HepG2 (cell line): ENCODE results near the gene PPM1G. TPM values are rescaled to one million over a fixed set of nuclear protein-coding genes. Genes with fewer than 3 reads are reported as not detected.

Experiments
- HOXA7 ChIP-seq: sonication (generic); formaldehyde crosslinking; IDR thresholded peaks from 2 replicates; pipeline ENCODE4 v1.8.1; 2022; ENCODE audit warnings: mild to moderate bottlenecking, missing genetic modification reagents, moderate library complexity
- REXO4 ChIP-seq: sonication (generic); formaldehyde crosslinking; IDR thresholded peaks from 2 replicates; pipeline ENCODE4 v1.8.0; 2022; ENCODE audit warnings: missing genetic modification reagents, mild to moderate bottlenecking, borderline replicate concordance
- SATB2 ChIP-seq: sonication (generic); formaldehyde crosslinking; IDR thresholded peaks from 2 replicates; pipeline ENCODE4 v1.5.0; 2020; ENCODE audit warnings: missing genetic modification reagents
- TAF15 ChIP-seq: fragments of 200-400 bp; formaldehyde crosslinking; IDR thresholded peaks from one replicate; pipeline ENCODE4 v1.6.1; 2018; ENCODE audit warnings: mild to moderate bottlenecking, low read depth, low read length; ENCODE audit not compliant: poor library complexity, severe bottlenecking
- WIZ ChIP-seq: sonication (generic); formaldehyde crosslinking; IDR thresholded peaks from 2 replicates; pipeline ENCODE4 v1.5.1; 2020; ENCODE audit warnings: mild to moderate bottlenecking, missing genetic modification reagents
- XRCC5 ChIP-seq: fragments of 200-400 bp; formaldehyde crosslinking; optimal IDR thresholded peaks from 2 replicates; pipeline ENCODE3; 2017; ENCODE audit warnings: mild to moderate bottlenecking, low read length
- ZFP1 ChIP-seq: IDR thresholded peaks from 2 replicates; pipeline ENCODE4 v1.6.1; 2016
- ZFY ChIP-seq: sonication (generic); formaldehyde crosslinking; IDR thresholded peaks from 2 replicates; pipeline ENCODE4 v1.4.0; 2020; ENCODE audit warnings: missing genetic modification reagents
- ZKSCAN1 ChIP-seq: fragments of 150-350 bp; IDR thresholded peaks from 2 replicates; pipeline ENCODE4 v1.6.1; 2014; ENCODE audit warnings: low read length
- ZNF510 ChIP-seq: sonication (generic); formaldehyde crosslinking; IDR thresholded peaks from 2 replicates; pipeline ENCODE4 v1.4.0; 2020; ENCODE audit warnings: low read depth, mild to moderate bottlenecking, missing genetic modification reagents
- ZNF543 ChIP-seq: sonication (generic); formaldehyde crosslinking; IDR thresholded peaks from 2 replicates; pipeline ENCODE4 v1.4.0; 2020; ENCODE audit warnings: mild to moderate bottlenecking, missing genetic modification reagents
- ZNF619 ChIP-seq: sonication (generic); formaldehyde crosslinking; IDR thresholded peaks from 2 replicates; pipeline ENCODE4 v1.4.0; 2020; ENCODE audit warnings: mild to moderate bottlenecking, missing genetic modification reagents
- ZNF777 ChIP-seq: sonication (generic); formaldehyde crosslinking; IDR thresholded peaks from 2 replicates; pipeline ENCODE4 v1.4.0; 2020; ENCODE audit warnings: missing genetic modification reagents
- ZNF878 ChIP-seq: sonication (generic); formaldehyde crosslinking; IDR thresholded peaks from 2 replicates; pipeline ENCODE4 v1.8.1; 2023; ENCODE audit warnings: mild to moderate bottlenecking, missing genetic modification reagents, moderate library complexity
- polyA plus RNA-seq, 8 experiments: library from polyadenylated mRNA; depleted of rRNA in 3 of 8; stranded (reverse) in 7 of 8; unstranded in 1 of 8; fragments of >200 nt; fragmentation: Illumina TruSeq in 4 of 8; extraction: Trizol in 4 of 8; gene quantifications; 2 replicates each; pipeline versions ENCODE4 v1.2.1 to v1.2.3, GENCODE V29; 2011 to 2016; ENCODE audit warnings: low read depth in 4 of 8, missing spikeins in 1 of 8, mixed read lengths in 1 of 8; ENCODE audit not compliant: insufficient read depth in 1 of 8
- total RNA-seq, 5 experiments: library from RNA; depleted of rRNA; stranded (reverse); fragments of >200 nt; fragmentation: Illumina TruSeq; extraction: Trizol; gene quantifications; 2 replicates each; pipeline ENCODE4 v1.2.3, GENCODE V29; 2016; ENCODE audit warnings: low read depth in 1 of 5
- TF ChIP-seq, protein P1 (sequence below): IDR thresholded peaks from 2 replicates; pipeline ENCODE4 v1.6.1; 2016
- TF ChIP-seq, protein P2 (sequence below): sonication (generic); formaldehyde crosslinking; IDR thresholded peaks from 2 replicates; pipeline ENCODE4 v1.4.0; 2020; ENCODE audit warnings: missing genetic modification reagents
- TF ChIP-seq, protein P3 (sequence below), 2 experiments: fragments of 450-650 bp in 1 of 2; sonication (generic) in 1 of 2; formaldehyde crosslinking in 1 of 2; IDR thresholded peaks; 2 replicates each; pipeline versions ENCODE4 v1.6.1 to v1.8.0; 2016 to 2022; ENCODE audit warnings: antibody characterized with exemption in 1 of 2, mild to moderate bottlenecking in 1 of 2, missing genetic modification reagents in 1 of 2

Gene PPM1G
- total and polyA plus RNA-seq, 2 of the 13 experiments (the other 11 are each of a cell fraction or from before 2014, with no cell fraction given), result 58.2 to 213 TPM

DNA sequence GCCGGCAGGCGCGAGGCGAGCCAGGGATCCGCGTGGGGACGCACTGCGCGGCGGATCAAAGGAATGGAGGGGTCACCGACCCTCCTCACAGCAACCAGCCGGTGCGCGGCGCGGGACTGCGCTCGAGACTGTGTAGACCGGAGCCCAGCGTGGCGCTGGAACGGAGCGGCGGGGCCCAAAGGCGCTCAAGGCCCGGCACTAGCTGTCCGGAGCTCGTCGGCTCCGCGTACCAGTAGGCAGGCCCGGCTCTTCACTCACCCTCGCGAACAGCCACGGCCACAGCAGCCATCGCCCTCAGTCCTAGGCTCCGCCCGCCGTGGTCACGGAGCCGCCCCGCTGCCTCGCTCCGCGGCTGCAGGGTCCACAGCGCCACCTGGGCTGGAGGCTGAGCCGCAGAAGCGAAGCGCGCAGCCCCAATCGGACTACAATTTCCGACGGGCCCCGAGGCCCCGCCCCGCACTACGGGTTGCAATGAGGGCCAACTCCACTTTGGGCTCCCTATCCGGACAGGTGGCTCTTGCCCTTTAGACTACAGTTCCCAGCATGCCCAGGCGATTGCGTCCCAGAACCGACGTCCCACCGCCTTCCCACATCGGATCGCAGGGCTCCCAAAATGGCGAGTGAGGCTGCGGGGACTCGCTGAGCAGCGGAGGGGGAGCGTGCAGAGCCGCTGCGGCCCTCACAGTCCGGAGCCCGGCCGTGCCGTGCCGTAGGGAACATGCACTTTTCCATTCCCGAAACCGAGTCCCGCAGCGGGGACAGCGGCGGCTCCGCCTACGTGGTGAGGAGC is 39.2 kb downstream of the PPM1G start, which contains the start of the genes EIF2B4 and SNX17 (continued):
- TF ChIP-seq ZNF543 (CRISPR knock-in tag) (peak; percentile 48), ZFY (CRISPR knock-in tag) (peak; percentile 100), TAF15 (peak; percentile 59), HOXA7 (CRISPR knock-in tag) (no peak), REXO4 (CRISPR knock-in tag) (no peak; the same call in 1 of the 2 replicates), ZKSCAN1 (0 out of 2 replicates have a peak, but pooled peaks have one; percentile 10), WIZ (CRISPR knock-in tag) (no peak; the same call in 1 of the 2 replicates), ZNF878 (CRISPR knock-in tag) (peak; percentile 64; the same call in 1 of the 2 replicates), XRCC5 (peak; percentile 99), ZNF619 (peak; percentile 98; the same call in 1 of the 2 replicates), ZNF510 (peak; percentile 26; the same call in 1 of the 2 replicates), SATB2 (peak; percentile 23; the same call in 1 of the 2 replicates), ZNF777 (peak; percentile 88), ZFP1 (CRISPR knock-in tag) (peak; percentile 97)
- TF ChIP-seq, protein P1, sequence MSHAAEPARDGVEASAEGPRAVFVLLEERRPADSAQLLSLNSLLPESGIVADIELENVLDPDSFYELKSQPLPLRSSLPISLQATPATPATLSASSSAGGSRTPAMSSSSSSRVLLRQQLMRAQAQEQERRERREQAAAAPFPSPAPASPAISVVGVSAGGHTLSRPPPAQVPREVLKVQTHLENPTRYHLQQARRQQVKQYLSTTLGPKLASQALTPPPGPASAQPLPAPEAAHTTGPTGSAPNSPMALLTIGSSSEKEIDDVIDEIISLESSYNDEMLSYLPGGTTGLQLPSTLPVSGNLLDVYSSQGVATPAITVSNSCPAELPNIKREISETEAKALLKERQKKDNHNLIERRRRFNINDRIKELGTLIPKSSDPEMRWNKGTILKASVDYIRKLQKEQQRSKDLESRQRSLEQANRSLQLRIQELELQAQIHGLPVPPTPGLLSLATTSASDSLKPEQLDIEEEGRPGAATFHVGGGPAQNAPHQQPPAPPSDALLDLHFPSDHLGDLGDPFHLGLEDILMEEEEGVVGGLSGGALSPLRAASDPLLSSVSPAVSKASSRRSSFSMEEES (CRISPR knock-in tag), result no peak; the same call in 1 of the 2 replicates
- TF ChIP-seq, protein P2, sequence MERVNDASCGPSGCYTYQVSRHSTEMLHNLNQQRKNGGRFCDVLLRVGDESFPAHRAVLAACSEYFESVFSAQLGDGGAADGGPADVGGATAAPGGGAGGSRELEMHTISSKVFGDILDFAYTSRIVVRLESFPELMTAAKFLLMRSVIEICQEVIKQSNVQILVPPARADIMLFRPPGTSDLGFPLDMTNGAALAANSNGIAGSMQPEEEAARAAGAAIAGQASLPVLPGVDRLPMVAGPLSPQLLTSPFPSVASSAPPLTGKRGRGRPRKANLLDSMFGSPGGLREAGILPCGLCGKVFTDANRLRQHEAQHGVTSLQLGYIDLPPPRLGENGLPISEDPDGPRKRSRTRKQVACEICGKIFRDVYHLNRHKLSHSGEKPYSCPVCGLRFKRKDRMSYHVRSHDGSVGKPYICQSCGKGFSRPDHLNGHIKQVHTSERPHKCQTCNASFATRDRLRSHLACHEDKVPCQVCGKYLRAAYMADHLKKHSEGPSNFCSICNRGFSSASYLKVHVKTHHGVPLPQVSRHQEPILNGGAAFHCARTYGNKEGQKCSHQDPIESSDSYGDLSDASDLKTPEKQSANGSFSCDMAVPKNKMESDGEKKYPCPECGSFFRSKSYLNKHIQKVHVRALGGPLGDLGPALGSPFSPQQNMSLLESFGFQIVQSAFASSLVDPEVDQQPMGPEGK (CRISPR knock-in tag), result peak; percentile 73
- TF ChIP-seq, protein P3, sequence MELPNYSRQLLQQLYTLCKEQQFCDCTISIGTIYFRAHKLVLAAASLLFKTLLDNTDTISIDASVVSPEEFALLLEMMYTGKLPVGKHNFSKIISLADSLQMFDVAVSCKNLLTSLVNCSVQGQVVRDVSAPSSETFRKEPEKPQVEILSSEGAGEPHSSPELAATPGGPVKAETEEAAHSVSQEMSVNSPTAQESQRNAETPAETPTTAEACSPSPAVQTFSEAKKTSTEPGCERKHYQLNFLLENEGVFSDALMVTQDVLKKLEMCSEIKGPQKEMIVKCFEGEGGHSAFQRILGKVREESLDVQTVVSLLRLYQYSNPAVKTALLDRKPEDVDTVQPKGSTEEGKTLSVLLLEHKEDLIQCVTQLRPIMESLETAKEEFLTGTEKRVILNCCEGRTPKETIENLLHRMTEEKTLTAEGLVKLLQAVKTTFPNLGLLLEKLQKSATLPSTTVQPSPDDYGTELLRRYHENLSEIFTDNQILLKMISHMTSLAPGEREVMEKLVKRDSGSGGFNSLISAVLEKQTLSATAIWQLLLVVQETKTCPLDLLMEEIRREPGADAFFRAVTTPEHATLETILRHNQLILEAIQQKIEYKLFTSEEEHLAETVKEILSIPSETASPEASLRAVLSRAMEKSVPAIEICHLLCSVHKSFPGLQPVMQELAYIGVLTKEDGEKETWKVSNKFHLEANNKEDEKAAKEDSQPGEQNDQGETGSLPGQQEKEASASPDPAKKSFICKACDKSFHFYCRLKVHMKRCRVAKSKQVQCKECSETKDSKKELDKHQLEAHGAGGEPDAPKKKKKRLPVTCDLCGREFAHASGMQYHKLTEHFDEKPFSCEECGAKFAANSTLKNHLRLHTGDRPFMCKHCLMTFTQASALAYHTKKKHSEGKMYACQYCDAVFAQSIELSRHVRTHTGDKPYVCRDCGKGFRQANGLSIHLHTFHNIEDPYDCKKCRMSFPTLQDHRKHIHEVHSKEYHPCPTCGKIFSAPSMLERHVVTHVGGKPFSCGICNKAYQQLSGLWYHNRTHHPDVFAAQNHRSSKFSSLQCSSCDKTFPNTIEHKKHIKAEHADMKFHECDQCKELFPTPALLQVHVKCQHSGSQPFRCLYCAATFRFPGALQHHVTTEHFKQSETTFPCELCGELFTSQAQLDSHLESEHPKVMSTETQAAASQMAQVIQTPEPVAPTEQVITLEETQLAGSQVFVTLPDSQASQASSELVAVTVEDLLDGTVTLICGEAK (IDR thresholded peaks at IDR 0.05), result no peak
- TF ChIP-seq, protein P3 (CRISPR knock-in tag; IDR thresholded peaks at IDR 0.05), result peak; percentile 90
